Prostate gland (tissue), 2 donors: ENCODE measurements around the gene EHD3.

ENCODE experiments used
- POLR2A ChIP-seq: fragments of 450-650 bp; IDR thresholded peaks from one replicate; pipeline ENCODE4 v1.6.1; 2016; ENCODE audit warnings: antibody characterized with exemption, mild to moderate bottlenecking
- POLR2AphosphoS5 ChIP-seq: sonication (generic); formaldehyde crosslinking; IDR thresholded peaks from one replicate; pipeline ENCODE4 v1.6.1; 2017; ENCODE audit warnings: antibody characterized with exemption
- TF ChIP-seq, protein P1 (sequence below), 4 experiments: fragments of 200-600 bp in 2 of 4; fragments of 450-650 bp in 2 of 4; sonication (generic) in 2 of 4; IDR thresholded peaks; 1 replicate in 3 of 4; 2 replicates in 1 of 4; pipeline ENCODE4 v1.5.1; 2016 to 2019; ENCODE audit warnings: antibody characterized with exemption in 4 of 4, mild to moderate bottlenecking in 2 of 4, moderate library complexity in 2 of 4

GRCh38 chr2:31244101-31244500, 10.1 kb downstream of the EHD3 start:
- TF ChIP-seq, protein P1, sequence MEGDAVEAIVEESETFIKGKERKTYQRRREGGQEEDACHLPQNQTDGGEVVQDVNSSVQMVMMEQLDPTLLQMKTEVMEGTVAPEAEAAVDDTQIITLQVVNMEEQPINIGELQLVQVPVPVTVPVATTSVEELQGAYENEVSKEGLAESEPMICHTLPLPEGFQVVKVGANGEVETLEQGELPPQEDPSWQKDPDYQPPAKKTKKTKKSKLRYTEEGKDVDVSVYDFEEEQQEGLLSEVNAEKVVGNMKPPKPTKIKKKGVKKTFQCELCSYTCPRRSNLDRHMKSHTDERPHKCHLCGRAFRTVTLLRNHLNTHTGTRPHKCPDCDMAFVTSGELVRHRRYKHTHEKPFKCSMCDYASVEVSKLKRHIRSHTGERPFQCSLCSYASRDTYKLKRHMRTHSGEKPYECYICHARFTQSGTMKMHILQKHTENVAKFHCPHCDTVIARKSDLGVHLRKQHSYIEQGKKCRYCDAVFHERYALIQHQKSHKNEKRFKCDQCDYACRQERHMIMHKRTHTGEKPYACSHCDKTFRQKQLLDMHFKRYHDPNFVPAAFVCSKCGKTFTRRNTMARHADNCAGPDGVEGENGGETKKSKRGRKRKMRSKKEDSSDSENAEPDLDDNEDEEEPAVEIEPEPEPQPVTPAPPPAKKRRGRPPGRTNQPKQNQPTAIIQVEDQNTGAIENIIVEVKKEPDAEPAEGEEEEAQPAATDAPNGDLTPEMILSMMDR (IDR thresholded peaks at IDR 0.05), result no peak
- TF ChIP-seq POLR2AphosphoS5 (no peak), POLR2A (no peak)
